ENCODE measurements around the gene YY1. TPM values are rescaled to one million over a fixed set of nuclear protein-coding genes. Genes with fewer than 3 reads are reported as not detected.

The YY1 gene
- total RNA-seq, 6 experiments from 2014 or later, result 24.4 to 52.5 (median 36.1) TPM

- Histone ChIP-seq H3K9me3 (no peaks in the 10 kb centered on the region), H3K4me3 (no peak overlapping the region), H3K36me3 (no peaks in the 10 kb centered on the region), H3K27ac (no peak overlapping the region), H3K27me3 (no peaks in the 10 kb centered on the region), H3K4me1 (peaks cover 0 to 13% (median 0%) of the 10 kb centered on the region in 4 donors)
- intact Hi-C loops (cut with DNase I), result no loop called here
- TF ChIP-seq POLR2A (IDR thresholded peaks at IDR 0.05), result no peak
- TF ChIP-seq, protein P1, sequence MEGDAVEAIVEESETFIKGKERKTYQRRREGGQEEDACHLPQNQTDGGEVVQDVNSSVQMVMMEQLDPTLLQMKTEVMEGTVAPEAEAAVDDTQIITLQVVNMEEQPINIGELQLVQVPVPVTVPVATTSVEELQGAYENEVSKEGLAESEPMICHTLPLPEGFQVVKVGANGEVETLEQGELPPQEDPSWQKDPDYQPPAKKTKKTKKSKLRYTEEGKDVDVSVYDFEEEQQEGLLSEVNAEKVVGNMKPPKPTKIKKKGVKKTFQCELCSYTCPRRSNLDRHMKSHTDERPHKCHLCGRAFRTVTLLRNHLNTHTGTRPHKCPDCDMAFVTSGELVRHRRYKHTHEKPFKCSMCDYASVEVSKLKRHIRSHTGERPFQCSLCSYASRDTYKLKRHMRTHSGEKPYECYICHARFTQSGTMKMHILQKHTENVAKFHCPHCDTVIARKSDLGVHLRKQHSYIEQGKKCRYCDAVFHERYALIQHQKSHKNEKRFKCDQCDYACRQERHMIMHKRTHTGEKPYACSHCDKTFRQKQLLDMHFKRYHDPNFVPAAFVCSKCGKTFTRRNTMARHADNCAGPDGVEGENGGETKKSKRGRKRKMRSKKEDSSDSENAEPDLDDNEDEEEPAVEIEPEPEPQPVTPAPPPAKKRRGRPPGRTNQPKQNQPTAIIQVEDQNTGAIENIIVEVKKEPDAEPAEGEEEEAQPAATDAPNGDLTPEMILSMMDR (IDR thresholded peaks at IDR 0.05), result no peak
- ATAC-seq (no peak), DNase-seq (no peak)
- 60% methylated on average over 1 of the region's 9 CpGs for WGBS (ENCODE audit: insufficient coverage, low coverage, low lambda C conversion rate, missing lambda C conversion rate)
Observed at GRCh38 chr14:100211366-100211765, 27.6 kb upstream of the YY1 start.

DNA sequence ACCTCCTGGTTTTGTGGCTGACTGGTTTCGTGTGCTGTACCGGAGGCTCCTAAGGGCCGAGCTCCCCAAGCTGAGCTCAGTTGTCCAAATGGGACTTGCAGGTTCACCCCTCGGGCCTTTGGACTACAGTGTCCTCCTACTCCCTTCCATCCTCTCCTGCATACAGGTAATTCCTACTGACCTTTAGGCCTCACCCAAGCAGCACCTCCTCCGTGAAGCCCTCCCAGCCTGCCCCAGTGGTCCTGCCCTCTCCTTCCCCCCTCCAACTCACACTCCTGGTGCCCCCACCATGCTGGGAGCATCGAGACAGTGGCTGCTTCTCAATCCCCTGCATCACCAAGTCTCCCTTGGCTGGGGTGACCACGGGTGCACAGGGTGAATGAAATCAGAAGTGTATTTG, 27.1 kb upstream of the YY1 start:
- Histone ChIP-seq H3K36me3 (no peaks in the 10 kb centered on the region), H3K27ac (no peak overlapping the region), H3K4me1 (peaks cover 0 to 13% (median 0%) of the 10 kb centered on the region in 4 donors), H3K4me3 (no peak overlapping the region), H3K27me3 (no peaks in the 10 kb centered on the region), H3K9me3 (no peaks in the 10 kb centered on the region)
- intact Hi-C loops (cut with DNase I), result no loop called here
- WGBS (ENCODE audit: insufficient coverage, low coverage, low lambda C conversion rate, missing lambda C conversion rate), result 85% methylated on average over 4 of the region's 7 CpGs
- no peak for DNase-seq
- TF ChIP-seq POLR2A (IDR thresholded peaks at IDR 0.05), result no peak
- TF ChIP-seq, protein P1 (IDR thresholded peaks at IDR 0.05), result no peak
- no peak for ATAC-seq

DNA sequence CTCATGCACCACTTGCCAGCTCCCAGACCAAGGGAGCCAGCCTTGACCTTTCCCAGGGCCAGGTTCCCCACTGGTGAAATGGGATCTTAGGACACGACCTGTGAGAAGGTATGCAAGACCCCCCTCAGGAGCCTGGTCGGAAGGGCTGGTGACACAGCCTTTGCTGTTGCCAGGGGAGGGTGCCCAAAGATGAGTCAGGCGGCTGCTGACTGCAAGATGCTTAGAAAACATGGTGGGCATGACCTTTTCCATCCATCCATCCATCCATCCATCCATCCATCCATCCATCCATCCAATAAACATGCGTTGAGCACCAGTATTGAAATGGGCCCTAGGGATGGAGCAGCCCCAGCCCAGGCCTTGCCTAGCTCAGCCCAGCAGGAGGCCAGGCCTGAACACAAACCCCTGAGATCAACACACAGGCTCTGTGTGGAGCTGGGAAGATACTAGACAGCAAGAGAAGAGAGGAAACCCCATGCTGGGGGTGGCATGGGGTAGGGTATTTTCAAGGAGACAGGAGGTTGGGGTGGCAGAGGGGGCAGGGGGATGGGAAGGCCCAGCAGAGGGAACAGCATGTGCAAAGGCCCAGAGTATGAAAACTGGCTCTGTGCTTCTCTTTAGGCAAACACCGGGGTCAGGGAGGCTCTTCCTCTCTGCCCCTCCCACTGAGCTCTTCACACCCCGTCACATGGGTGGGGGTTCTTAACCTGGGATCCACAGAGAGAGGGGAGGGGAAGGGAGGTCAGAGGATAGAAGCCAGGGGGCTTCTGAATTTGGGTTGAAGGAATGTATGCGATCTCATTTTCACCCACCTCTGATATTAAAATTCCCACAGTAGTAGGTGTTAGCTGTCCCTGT, 26.2 kb upstream of the YY1 start:
- DNase-seq (no peak), ATAC-seq (no peak)
- Histone ChIP-seq H3K4me1 (peaks cover 0 to 13% (median 0%) of the 10 kb centered on the region in 4 donors), H3K27me3 (no peaks in the 10 kb centered on the region), H3K4me3 (no peak overlapping the region), H3K9me3 (no peaks in the 10 kb centered on the region), H3K27ac (no peak overlapping the region), H3K36me3 (no peaks in the 10 kb centered on the region)
- 100% methylated on average over 1 of the region's 7 CpGs for WGBS (ENCODE audit: insufficient coverage, low coverage, low lambda C conversion rate, missing lambda C conversion rate)
- intact Hi-C loops (cut with DNase I), result no loop called here
- TF ChIP-seq POLR2A (IDR thresholded peaks at IDR 0.05), result no peak
- TF ChIP-seq, protein P1 (IDR thresholded peaks at IDR 0.05), result no peak

GRCh38 chr14:100213587-100213955, 25.4 kb upstream of the YY1 start:
- no peak for ATAC-seq
- intact Hi-C loops (cut with DNase I), result no loop called here
- Histone ChIP-seq H3K9me3 (no peaks in the 10 kb centered on the region), H3K36me3 (no peaks in the 10 kb centered on the region), H3K27me3 (no peaks in the 10 kb centered on the region), H3K4me1 (peaks cover 0 to 13% (median 0%) of the 10 kb centered on the region in 4 donors), H3K4me3 (peak overlapping the region; percentile 71 to 83 (median 76)), H3K27ac (peak overlapping the region; percentile 86 to 96 (median 91))
- DNase-seq, result no peak
- TF ChIP-seq POLR2A (IDR thresholded peaks at IDR 0.05), result no peak
- TF ChIP-seq, protein P1 (IDR thresholded peaks at IDR 0.05), result no peak
- WGBS (ENCODE audit: insufficient coverage, low coverage, low lambda C conversion rate, missing lambda C conversion rate), result 48% methylated on average over 12 of the region's 15 CpGs

Data from right lobe of liver (tissue), 6 donors.